Fibroblast of mammary gland (primary cell): ENCODE results near the gene SESTD1.
A peak's percentile ranks its signal among the peaks of the same experiment; 100 is the strongest.

ENCODE experiments used
- DNase-seq: peaks from one replicate; pipeline ENCODE4 v3.0.0-alpha.2; 2010; ENCODE audit warnings: low read depth
- H3K4me3 ChIP-seq: 2 replicates; pipeline ENCODE4 v1.5.1; 2011; ENCODE audit warnings: low read depth, mild to moderate bottlenecking, low read length, moderate library complexity; ENCODE audit not compliant: control insufficient read depth
- CTCF ChIP-seq: conservative IDR thresholded peaks from 2 replicates; pipeline ENCODE4 v1.5.1; 2011; ENCODE audit warnings: low read depth, low read length, inconsistent platforms; ENCODE audit not compliant: control insufficient read depth, insufficient read depth

Gene SESTD1

GRCh38 chr2:179302764-179303571 lies 38.3 kb upstream of the SESTD1 start:
- TF ChIP-seq CTCF = no peak
- DNase-seq = peak; percentile 13
- no peak overlapping the region for H3K4me3 ChIP-seq

- no peak for TF ChIP-seq CTCF
- no peak for DNase-seq
- H3K4me3 ChIP-seq = no peak overlapping the region
These were observed 37.5 kb upstream of the SESTD1 start for GRCh38 chr2:179302149-179302548.

GRCh38 chr2:179298666-179299065 lies 34.0 kb upstream of the SESTD1 start:
- TF ChIP-seq CTCF = no peak
- H3K4me3 ChIP-seq = no peak overlapping the region
- no peak for DNase-seq

GRCh38 chr2:179297927-179298326 lies 33.3 kb upstream of the SESTD1 start:
- no peak for TF ChIP-seq CTCF
- H3K4me3 ChIP-seq = no peak overlapping the region
- DNase-seq = no peak

GRCh38 chr2:179290329-179290728 lies 25.7 kb upstream of the SESTD1 start:
- TF ChIP-seq CTCF = no peak
- no peak for DNase-seq
- H3K4me3 ChIP-seq = no peak overlapping the region

GRCh38 chr2:179285060-179285459 lies 20.4 kb upstream of the SESTD1 start:
- DNase-seq = no peak
- H3K4me3 ChIP-seq = no peak overlapping the region
- no peak for TF ChIP-seq CTCF
